GM19463 (cell line): ENCODE results near the gene MEPE.

Experiments
- ATAC-seq: cut with Tn5 transposase; IDR thresholded peaks from one replicate; pipeline ENCODE4 v1.9.1; 2021; ENCODE audit warnings: mild to moderate bottlenecking, moderate library complexity; ENCODE audit not compliant: unreplicated experiment

MEPE gene

DNA sequence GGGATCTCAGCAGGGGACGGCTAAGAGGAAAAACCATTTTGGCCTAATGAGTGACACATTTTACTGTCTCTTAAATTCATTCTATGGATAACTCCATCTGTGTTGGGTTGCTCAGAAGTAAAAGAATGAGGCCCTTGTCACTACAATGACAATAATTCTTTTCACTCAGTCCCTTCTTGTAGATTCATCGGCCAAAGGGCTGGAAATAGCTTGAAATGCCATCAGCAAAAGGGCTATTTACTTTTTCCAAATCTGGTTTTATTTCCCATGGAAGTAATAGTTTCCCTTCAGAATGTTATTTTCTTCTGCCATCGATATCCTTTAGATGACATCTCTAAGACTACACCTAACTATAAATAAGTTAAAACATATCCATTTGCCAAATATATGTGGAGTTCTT lies 7.4 kb downstream of the MEPE start:
- ATAC-seq, result no peak

DNA sequence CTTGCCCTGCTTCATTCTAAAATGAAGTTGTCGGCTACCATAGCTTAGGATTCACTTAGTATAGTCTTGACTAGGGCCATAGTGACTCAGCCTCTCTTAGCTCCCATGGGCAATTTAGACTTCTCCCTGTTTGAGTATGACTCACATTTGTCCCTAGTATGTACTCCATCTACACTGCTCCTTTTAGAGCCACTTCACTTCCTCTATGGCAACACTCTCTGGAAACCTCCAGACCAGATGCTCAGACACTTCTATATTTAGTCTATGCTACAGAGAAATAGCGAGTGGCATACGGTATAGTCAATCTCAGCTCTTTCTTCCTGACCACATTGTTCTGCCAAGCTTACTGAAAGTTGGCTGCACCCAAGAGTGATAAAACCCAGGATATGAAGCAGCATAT lies 11.2 kb downstream of the MEPE start:
- no peak for ATAC-seq

DNA sequence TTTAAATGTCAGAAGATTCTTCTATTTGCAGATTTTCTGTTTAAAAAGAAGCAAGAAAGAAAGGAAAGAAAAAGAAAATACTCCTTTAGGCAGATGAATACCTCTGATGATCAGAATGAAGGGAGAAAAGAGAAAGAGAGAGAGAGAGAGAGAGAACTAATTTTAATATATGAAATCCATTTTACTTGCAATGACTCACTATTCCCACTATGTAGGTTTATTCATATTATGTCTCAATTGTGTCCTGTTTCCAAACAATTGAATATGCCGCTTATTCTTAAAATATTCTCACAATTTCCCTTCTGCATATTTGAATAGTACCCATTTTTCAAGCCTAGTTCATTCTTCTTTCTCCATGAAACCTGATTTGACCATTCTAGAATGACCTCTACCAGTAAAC lies 11.7 kb downstream of the MEPE start:
- no peak for ATAC-seq

DNA sequence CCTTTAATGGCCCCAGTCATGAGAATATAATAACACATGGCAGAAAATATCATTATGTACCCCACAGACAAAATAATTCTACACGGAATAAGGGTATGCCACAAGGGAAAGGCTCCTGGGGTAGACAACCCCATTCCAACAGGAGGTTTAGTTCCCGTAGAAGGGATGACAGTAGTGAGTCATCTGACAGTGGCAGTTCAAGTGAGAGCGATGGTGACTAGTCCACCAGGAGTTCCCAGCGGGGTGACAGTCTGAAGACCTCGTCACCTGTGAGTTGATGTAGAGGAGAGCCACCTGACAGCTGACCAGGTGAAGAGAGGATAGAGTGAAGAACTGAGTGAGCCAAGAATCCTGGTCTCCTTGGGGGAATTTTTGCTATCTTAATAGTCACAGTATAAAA lies 13.5 kb downstream of the MEPE start:
- ATAC-seq, result no peak

DNA sequence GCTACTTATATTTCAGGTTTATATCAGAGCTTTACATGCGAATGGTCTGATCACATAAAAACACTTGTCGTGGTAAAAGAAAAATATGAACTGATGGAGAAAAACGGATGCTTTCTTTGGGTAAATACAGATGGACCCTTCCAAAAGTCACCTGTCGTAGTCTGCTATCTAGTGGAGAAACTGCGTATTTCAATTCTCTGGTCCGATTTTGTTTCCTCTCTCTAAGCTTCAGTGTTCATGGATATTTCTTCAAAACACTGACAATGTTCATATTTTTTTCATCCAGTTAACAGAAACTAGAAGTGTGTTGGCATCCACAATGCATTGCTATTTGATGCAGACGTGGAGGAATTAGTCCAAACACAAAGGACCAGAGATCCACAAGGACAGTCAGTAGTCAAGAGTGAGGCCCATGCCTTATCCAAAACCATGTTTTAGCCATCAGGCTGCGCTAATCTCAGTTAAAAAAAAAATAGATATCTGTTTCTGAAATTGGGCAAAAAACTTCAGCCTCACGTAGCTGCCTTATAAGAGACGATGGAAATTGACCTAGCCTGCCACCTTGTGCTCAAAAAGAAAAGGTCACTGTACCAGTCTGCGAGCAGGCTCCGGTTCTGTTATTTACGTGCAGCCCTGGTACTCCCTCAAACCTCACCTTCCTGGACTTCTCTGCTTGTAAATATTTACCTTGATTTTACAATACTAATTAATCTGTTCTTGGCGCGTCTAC lies 16.0 kb downstream of the MEPE start:
- ATAC-seq, result peak; percentile 95

DNA sequence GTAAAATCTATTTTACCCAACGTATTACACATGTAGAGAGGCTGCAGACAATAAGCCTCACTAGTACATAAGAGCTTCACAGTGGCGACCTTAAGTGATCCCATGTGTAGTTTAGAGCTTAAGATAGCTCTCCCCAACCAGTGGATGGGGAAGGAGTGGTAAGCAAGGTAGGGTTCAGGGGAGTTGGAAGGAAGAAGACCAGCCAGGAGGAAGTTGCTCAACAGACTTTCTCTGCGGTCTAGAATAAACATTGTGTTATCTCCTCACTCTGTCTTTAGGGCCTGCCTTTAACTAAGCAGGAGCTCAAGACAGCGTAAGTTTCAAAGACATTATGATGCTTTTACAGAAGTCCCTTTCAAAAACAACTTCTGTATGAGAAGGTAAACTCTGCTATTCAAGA lies 16.8 kb downstream of the MEPE start:
- ATAC-seq, result no peak

DNA sequence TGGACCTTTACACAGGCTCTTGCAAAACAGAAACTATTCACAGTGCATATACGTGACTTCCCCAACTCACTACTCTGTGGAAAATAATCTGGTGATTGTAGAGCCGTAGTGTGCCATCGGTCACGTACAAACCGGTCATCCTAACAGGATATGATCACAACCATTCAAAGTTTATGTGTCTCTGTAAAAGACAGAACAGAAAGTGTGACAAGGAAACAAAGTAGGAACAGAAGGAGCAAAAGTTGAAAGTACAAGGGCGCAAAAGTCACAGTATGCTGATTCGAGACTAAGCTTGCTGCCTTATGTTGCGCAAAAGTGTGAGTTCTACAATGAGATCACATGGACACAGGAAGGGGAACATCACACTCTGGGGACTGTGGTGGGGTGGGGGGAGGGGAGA lies 18.6 kb downstream of the MEPE start:
- ATAC-seq, result no peak

DNA sequence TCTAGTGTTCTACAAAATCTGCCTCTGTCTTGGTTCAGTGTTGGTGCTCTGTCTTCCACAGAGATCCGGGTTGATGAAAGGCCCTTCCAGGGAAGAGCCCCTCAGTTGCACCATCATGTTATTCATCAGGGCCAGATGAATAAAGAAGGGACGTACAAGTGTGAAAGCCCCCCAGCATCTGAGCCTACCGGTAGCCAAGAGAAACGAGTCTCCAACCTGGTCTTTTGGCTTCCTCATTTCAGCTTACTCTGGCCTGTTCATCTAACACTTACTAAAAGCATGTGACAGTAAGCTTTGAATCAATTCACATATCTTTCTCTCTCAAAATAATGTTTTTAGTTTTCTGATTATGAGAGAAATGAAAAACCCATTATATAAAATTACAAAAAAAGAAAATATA lies 19.2 kb downstream of the MEPE start:
- ATAC-seq, result no peak

DNA sequence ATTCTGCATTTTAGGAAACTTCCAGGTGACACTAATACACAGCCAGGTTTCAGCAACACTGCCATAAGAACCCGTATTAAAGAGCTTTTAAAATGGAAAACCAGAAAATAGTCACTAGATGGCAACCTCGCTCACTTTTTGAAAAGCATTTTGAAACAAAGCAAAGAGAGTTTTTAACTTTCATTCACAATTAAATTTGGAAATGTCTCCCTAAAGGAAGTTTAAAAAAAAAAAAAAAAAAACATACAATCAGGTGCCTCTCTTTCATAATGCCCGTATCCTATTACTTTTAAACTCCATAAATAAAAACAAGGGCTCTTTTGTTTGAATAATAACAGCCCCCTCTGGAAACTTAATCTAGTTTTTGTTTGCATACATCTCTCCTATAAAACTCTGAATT lies 20.3 kb downstream of the MEPE start:
- no peak for ATAC-seq

DNA sequence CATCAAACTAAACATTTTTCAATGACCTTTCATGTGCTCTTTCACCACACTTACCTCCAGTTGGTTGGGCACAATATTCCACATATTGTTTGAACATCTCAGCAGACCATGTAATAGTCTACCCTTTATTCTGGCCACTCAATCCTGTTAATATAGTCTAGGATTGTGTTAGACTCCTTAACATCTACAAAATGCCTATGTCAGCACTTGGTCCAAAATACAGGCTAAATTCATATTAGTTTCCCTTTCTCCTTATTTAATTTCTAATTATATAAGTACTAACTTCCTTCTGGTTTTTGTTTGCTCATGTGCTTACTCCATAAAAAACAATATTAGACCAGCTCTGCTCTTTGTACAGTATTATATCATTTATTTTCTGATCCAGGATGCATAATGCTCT lies 21.1 kb downstream of the MEPE start:
- no peak for ATAC-seq

DNA sequence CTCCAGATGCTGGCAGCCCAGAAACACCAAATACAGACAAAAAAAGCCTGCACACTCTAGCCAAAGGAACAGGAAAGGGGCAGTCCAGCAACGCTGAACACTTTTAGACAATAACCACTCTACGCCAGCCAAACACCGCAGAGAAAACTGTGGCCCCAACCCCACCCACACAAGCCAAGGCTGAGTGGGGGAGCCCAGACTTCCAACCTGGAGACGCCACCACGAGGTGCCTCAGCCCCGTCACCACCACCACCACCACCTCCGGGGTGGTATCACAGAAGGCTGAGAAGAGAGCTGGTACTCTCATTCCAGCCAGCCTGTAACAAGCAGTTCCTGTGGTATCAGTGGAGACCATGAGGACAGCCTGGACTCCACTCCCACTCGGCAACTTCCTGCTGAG lies 22.8 kb downstream of the MEPE start:
- ATAC-seq, result no peak

DNA sequence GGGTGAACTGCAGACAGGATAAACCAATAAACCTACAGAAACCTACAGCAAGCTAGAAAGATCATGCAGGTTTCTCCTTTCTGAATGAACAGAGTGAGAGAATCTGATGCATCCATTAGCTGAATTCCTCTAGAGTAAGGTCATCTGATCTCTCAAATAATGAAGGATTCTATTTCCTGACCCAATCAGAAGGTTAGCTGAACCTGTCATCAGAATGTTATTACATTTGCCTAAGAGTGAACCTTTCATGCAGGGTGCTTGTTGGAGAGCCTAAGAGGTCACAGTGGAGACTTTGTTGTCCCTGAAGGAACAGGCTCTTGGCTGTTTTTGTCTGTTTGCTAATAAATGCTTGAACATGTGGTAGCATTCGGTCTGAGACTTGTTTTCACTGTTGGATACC lies 24.0 kb downstream of the MEPE start:
- no peak for ATAC-seq

DNA sequence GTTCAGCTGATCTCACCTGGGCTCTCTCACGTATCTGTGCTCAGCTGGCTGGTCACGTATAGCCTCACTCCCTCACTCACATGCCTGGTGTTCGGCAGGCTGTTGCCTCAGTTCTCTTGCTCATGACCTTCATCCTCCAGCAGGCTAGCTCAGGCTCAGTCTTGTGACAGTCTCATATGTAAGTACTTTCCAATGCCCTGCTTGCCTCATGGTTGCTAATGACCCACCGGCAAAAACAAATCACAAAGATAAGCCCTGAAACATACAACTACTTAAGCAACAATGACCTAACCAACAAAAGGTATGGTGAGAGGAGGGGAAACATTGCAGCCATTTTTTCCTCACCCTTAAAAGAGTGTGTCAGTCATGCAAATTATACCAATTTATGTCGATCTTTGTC lies 25.0 kb downstream of the MEPE start:
- ATAC-seq, result no peak

DNA sequence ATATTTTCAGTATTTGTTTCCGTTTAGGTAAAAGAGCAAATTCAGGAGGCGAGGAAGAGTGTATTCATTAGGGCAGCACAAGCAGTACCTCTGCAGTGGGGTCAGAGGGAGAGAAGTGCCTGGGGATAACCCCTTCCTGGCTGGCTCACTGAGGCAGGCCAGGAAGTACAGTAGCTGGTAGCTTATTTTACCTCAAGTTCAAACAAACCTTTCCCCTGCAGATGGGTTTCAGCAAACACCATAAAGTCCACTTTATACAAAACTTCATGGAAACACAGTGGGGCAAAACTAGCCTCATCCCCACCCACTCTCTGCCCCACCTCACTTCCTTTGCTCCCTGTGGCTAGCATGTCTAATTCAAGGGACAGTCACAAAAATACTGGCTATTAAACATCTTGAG lies 29.5 kb downstream of the MEPE start:
- ATAC-seq, result no peak

DNA sequence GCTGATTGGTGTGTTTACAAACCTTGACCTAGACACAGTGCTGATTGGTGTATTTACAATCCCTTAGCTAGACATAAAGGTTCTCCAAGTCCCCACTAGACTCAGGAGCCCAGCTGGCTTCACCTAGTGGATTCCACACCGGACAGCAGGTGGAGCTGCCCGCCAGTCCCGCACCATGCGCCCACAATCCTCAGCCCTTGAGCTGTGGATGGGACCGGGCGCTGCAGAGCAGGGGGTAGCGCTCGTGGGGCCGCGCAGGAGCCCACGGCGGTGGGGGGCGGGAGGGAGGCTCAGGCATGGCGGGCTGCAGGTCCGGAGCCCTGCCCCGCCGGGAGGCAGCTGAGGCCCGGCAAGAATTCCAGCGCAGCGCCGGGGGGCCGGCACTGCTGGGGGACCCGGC lies 30.7 kb downstream of the MEPE start:
- no peak for ATAC-seq

DNA sequence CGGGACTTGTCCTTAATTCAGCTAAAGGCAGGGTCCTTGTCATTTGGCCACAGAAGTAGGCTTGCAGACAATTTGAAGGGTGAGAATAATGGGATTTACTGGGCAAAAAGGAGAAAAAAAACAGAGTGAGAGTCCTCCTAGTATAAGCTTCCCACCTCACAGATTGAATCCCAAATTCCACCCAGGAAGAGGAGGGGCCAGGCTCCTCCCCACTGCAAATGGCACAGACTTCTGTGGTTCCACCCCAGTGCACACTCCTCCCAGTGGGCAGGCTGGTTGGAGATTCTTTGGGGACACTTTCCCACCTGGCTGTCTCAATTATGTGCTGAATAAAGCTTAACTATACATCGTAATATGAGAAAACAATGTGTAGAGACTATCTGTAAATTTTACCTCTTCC lies 31.6 kb downstream of the MEPE start:
- ATAC-seq, result no peak

DNA sequence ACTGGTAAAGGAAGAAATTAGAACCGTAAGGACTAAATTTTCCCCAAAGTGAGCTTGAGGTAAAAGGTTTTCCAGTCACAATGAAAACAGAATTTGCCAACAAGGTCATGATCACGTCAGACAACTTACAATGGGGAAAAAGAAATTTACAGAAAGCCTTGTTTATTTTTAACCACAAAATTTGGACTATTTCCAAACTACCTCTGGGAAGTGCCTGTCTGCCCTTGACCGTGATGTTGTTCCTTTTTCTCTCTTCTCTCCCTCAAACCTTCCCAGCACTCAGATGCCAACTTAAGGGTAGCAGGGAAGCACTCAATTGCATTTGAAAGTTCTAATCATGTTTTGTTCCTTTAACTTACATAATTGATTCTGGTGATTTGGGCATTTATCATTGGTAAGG lies 32.5 kb downstream of the MEPE start:
- no peak for ATAC-seq

DNA sequence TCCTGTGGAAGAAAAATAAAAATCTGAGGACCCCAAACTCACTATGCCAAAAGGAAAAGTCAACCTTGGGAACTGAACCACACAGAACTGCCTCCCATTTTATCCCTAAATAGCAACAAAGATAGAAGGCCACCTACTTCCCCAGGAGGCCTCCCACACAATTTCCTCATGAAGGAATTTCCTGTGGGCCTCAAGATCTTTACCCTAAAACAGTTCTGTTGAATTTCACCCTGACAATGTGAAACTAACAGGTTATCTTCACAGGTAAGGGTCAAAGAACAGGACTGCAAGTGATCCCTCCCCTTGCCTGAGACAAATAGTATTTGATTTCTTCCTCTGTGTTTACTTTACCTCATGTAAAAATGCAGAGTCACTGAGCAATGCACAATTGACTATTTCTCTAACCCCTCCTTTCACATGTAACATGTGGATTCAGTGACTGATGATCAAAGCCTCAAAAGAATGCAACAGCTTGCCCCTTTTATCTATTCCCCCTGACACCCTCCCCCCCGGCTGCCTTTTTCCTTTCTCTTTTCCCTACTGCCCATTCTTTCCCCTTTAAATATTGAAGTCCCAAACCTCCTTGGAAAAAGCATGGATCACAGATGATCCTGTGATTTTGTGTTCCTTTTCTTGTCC lies 33.3 kb downstream of the MEPE start:
- ATAC-seq, result no peak

DNA sequence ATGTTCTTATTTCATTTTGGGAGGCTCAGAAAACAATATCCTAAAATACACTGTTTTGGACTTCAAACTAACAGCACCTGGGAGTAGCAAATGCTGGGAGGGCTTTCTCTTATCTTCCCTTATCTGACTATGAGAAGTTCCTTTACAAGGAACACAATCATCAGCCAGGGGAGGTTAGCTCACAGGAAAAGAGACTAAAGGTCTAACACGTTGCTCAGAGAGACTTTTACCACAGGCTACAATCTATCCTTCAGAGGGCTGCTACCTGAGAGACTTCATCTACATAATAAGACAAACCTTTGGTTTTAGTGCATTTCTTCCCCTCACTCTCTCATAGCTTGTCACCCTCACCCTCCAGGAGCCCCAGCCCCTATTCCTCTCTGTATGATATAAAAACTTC lies 35.8 kb downstream of the MEPE start:
- ATAC-seq, result no peak

DNA sequence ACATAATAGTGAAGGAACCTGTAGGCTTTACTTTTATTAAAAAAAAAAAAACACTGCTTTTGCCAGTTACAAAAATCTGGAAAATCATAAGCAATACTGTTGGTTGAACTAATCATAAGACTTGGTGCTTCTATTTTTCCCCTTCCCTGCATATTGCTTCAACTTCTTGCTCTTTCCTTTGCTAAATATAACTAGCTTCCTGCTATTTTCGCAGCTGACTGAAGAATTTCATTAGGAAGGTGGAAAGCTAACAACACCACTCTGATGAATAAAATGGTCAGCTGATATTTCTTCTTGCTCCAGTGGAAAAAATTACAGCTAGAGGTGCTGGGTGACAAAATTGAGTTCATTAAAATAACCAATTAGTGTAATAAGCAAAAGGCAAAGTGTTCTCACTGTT lies 39.3 kb downstream of the MEPE start:
- no peak for ATAC-seq

DNA sequence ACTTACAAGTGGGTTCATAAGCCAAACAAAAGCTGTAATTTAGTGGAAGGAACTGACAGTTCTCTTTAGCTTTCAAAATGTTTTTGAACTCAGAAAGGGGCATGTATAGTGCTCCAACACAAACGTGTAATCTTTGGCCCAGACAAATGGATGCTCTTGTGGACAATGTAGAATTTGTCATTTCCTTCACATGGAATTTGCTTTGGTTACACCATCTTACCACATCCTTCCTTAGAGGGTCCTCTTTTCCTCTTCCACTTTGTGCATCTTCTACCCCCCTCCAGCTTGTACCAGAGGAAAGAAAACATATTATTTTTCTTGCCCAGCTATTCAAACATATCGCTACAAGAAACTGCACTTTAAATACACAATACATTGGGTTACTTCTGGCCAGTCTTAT lies 42.4 kb downstream of the MEPE start:
- ATAC-seq, result no peak

DNA sequence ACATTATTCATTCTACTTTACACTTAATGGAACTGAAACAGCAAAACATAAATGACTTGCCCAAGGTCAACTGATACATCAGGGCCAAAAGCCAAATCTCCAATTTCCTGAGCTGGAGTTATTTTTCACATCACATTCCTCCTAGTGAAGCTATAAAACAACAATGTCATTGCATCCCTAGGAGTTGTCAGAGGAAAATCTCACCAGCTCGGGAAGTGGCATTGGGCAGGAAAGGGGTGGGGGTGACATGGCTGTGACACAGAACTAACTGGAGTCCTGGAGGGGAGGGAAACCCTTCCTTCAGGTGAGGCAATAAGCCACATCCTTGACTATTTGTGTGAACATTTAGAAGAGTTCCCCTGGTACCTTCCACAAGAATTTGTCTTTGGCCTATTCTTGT lies 47.3 kb downstream of the MEPE start:
- no peak for ATAC-seq

DNA sequence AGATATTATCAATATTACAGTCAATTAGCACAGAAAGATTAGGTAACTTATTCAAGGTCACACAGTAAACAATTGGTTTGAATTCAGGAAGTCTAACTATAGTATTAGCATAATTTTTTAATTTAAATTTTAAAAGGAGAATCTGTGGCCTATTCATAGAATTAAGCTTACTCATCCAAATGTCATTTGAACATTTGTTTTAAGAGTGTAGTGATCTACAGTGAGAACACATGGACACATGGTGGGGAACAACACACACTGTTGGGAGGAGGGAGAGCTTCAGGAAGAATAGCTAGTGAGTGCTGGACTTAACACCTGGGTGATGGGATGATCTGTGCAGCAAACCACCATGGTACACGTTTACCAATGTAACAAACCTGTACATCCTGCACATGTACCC lies 48.3 kb downstream of the MEPE start:
- no peak for ATAC-seq
